Calu3 (cell line): ENCODE data around the gene TTC33. TPM values are rescaled to one million over a fixed set of nuclear protein-coding genes. Genes with fewer than 3 reads are reported as not detected.
"Not testable (repeated sequence)": the region's sequence is repeated elsewhere in the genome, so short reads cannot be mapped to it uniquely, and the experiment has no call there.

ENCODE experiments used
- BruUV-seq: library from RNA; stranded (reverse); fragments of 400-500 nt; replicated peaks from 2 replicates; lab custom pipeline; 2021; lab: Mats Ljungman, UMichigan
- CTCF ChIA-PET: fragments of 300-600 bp; sonication (Branson Sonifier 250); formaldehyde crosslinking; loops from one replicate; lab custom pipeline; 2022; ENCODE audit warnings: antibody characterized with exemption; lab: Charles Lee
- DNase-seq: peaks from one replicate; pipeline ENCODE4 v3.0.0; 2022
- H3K27ac Mint-ChIP-seq: one replicate; pipeline ENCODE4 v1.8.0; 2022; ENCODE audit warnings: mixed read lengths; ENCODE audit not compliant: unreplicated experiment
- H3K27me3 Mint-ChIP-seq: one replicate; pipeline ENCODE4 v1.8.0; 2022; ENCODE audit warnings: mixed read lengths; ENCODE audit not compliant: unreplicated experiment
- H3K36me3 Mint-ChIP-seq: one replicate; pipeline ENCODE4 v1.8.0; 2022; ENCODE audit warnings: mild to moderate bottlenecking, moderate library complexity, mixed read lengths; ENCODE audit not compliant: insufficient read depth, unreplicated experiment
- H3K4me1 Mint-ChIP-seq: one replicate; pipeline ENCODE4 v1.8.0; 2022; ENCODE audit warnings: mild to moderate bottlenecking, low read depth, mixed read lengths; ENCODE audit not compliant: unreplicated experiment
- H3K4me3 Mint-ChIP-seq: one replicate; pipeline ENCODE4 v1.8.0; 2022; ENCODE audit warnings: mild to moderate bottlenecking, low read depth, moderate library complexity, mixed read lengths; ENCODE audit not compliant: unreplicated experiment
- H3K9me3 Mint-ChIP-seq: one replicate; pipeline ENCODE4 v1.8.0; 2022; ENCODE audit warnings: low read depth, mixed read lengths; ENCODE audit not compliant: unreplicated experiment
- intact Hi-C: fragments of 100-400 bp; cut with micrococcal nuclease; formaldehyde crosslinking; loops from one replicate; pipeline ENCODE4 v1.10.0; 2022; ENCODE audit not compliant: unreplicated experiment
- total RNA-seq: library from RNA; stranded (reverse); gene quantifications from 2 replicates; pipeline ENCODE4 v1.2.3, GENCODE V29; 2022
- TF ChIP-seq, protein P1 (sequence below): fragments of 200-600 bp; IDR thresholded peaks from one replicate; pipeline ENCODE4 v1.8.0; 2022; ENCODE audit warnings: antibody characterized with exemption; ENCODE audit not compliant: unreplicated experiment

Gene TTC33
- total RNA-seq, 1 experiment from 2014 or later, result 11.3 TPM

DNA sequence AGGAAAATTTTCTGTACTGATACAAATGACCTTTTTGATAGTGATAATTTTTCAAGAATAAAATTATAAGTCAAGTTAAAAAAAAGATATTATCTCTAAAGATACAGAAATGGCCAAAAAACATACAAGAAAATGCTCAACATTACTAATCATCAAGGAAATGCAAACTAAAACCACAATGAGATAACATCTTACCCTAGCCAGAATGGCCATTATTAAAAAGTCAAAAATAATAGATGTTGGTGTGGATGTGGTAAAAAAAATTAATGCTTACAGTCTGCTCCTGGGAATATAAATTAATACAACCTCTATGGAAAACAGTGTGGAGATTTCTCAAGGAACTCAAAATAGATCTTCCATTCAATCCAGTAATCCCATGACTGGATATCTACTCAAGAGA, 99.0 kb downstream of the TTC33 start:
- Mint-ChIP-seq H3K27me3 (no peaks in the 10 kb centered on the region), H3K27ac (no peak overlapping the region), H3K36me3 (no peaks in the 10 kb centered on the region), H3K9me3 (no peaks in the 10 kb centered on the region), H3K4me3 (no peak overlapping the region), H3K4me1 (no peaks in the 10 kb centered on the region)
- TF ChIP-seq, protein P1, sequence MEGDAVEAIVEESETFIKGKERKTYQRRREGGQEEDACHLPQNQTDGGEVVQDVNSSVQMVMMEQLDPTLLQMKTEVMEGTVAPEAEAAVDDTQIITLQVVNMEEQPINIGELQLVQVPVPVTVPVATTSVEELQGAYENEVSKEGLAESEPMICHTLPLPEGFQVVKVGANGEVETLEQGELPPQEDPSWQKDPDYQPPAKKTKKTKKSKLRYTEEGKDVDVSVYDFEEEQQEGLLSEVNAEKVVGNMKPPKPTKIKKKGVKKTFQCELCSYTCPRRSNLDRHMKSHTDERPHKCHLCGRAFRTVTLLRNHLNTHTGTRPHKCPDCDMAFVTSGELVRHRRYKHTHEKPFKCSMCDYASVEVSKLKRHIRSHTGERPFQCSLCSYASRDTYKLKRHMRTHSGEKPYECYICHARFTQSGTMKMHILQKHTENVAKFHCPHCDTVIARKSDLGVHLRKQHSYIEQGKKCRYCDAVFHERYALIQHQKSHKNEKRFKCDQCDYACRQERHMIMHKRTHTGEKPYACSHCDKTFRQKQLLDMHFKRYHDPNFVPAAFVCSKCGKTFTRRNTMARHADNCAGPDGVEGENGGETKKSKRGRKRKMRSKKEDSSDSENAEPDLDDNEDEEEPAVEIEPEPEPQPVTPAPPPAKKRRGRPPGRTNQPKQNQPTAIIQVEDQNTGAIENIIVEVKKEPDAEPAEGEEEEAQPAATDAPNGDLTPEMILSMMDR, result no peak
- intact Hi-C loops, result no loop called here
- DNase-seq, result no peak
- no TSS peak for BruUV-seq
- CTCF ChIA-PET, result no interaction called here

DNA sequence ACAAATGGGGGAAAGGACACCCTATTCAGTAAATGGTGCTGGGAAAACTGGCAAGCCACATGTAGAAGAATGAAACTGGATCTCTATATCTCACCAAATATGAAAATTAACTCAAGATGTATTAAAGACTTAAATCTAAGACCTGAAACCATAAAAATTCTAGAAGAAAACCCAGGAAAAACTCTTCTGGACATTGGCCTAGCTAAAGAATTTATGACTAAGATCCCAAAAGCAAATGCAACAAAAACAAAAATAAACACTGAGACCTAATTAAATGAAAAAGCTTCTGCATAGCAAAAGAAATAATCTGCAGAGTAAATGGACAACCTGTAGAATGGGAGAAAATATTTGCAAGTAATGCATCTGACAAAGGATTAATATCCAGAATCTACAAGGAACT, 99.7 kb downstream of the TTC33 start:
- CTCF ChIA-PET, result interaction anchor here (0.6 kb wide), 1 partner anchor 565 kb away, joined by 4 read pairs; no protein-coding TSS in a partner anchor
- H3K4me3 Mint-ChIP-seq, H3K27me3 Mint-ChIP-seq, intact Hi-C loops, H3K9me3 Mint-ChIP-seq, H3K27ac Mint-ChIP-seq, H3K4me1 Mint-ChIP-seq, DNase-seq, H3K36me3 Mint-ChIP-seq, BruUV-seq: not testable (repeated sequence)

DNA sequence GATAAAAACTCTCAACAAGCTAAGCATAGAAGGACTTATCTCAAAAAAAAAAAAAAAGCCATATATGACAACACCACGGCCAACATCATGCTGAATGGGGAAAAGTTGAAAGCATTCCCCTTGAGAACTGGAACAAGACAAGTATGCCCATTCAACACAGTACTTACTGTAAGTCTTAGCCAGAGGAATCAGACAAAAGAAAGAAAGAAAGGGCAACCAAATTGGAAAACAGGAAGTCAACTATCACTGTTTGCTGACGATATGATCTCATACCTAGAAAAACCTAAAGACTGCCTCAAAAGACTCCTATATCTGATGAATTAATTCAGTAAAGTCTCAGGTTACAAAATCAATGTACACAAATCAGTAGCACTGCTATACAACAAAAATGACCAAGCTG, 100.6 kb downstream of the TTC33 start:
- BruUV-seq, result no TSS peak
- Mint-ChIP-seq H3K9me3 (no peaks in the 10 kb centered on the region), H3K4me1 (no peaks in the 10 kb centered on the region), H3K36me3 (no peaks in the 10 kb centered on the region), H3K4me3 (no peak overlapping the region), H3K27ac (no peak overlapping the region), H3K27me3 (no peaks in the 10 kb centered on the region)
- CTCF ChIA-PET, result interaction anchor here (0.6 kb wide), 2 partner anchors 398 to 564 kb away, joined by 3 to 4 read pairs; no protein-coding TSS in a partner anchor
- TF ChIP-seq, protein P1, result no peak
- intact Hi-C loops, result no loop called here
- DNase-seq, result no peak

DNA sequence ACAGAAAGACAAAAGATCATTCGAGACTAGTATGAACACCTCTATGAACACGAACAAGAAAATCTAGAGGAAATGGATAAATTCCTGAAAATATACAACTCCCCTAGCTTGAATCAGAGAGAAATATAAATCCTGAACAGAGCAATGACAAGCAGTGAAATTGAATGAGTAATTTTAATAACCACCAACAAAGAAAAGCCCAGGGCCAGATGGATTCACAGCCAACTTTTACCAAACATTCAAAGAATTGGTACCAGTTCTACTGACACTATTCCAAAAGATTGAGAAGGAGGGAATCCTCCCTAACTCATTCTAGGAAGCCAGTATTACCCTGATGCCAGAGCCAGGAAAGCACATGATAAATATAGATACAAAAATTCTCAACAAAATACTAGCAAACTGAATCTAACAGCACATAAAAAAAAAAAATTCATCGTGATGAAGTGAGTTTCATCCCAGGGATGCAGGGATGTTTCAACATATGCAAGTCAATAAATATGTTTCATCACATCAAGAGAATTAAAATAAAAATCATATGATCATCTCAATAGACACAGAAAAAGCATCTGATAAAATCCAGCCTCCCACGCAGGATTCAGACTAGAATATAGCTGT, 101.3 kb downstream of the TTC33 start:
- intact Hi-C loops, result no loop called here
- CTCF ChIA-PET, result interaction anchor here (0.6 kb wide), 1 partner anchor 397 kb away, joined by 3 read pairs; no protein-coding TSS in a partner anchor
- H3K27ac Mint-ChIP-seq, result no peak overlapping the region

More for the DNA sequence above, 101.3 kb downstream of the TTC33 start:
- Mint-ChIP-seq H3K36me3 (no peaks in the 10 kb centered on the region), H3K9me3 (no peaks in the 10 kb centered on the region), H3K27me3 (no peaks in the 10 kb centered on the region), H3K4me1 (no peaks in the 10 kb centered on the region), H3K4me3 (no peak overlapping the region)
- TF ChIP-seq, protein P1, result no peak
- DNase-seq, result no peak
- no TSS peak for BruUV-seq
